K562 (cell line): ENCODE measurements around the gene DTNA.

Experiments used
- CBX2 ChIP-seq: fragments of 200-600 bp; sonication (generic); IDR thresholded peaks from one replicate; pipeline ENCODE4 v1.6.1; 2012; ENCODE audit warnings: mild to moderate bottlenecking, low read length, inconsistent platforms; ENCODE audit not compliant: insufficient read depth, poor library complexity, severe bottlenecking
- CBX3 ChIP-seq, 2 experiments: IDR thresholded peaks; 1 replicate in 1 of 2; 2 replicates in 1 of 2; pipeline ENCODE4 v1.6.1; 2012; ENCODE audit warnings: inconsistent platforms in 2 of 2, low read length in 2 of 2, borderline replicate concordance in 1 of 2, control low read depth in 1 of 2
- CEBPB ChIP-seq: fragments of 450-650 bp; IDR thresholded peaks from 2 replicates; pipeline ENCODE4 v1.6.1; 2016; ENCODE audit warnings: missing genetic modification characterization, missing compliant biosample characterization
- CTCF ChIP-seq, 3 experiments: IDR thresholded peaks in 2 of 3; conservative IDR thresholded peaks in 1 of 3; 2 replicates each; pipeline ENCODE4 v1.5.1; 2011 to 2012; ENCODE audit warnings: low read length in 3 of 3, mild to moderate bottlenecking in 3 of 3, control low read depth in 2 of 3, improper control_type of control experiment in 1 of 3, inconsistent platforms in 1 of 3, low read depth in 1 of 3, mixed read lengths in 1 of 3, moderate library complexity in 1 of 3; ENCODE audit not compliant: insufficient read depth in 2 of 3
- E2F5 ChIP-seq: sonication (generic); formaldehyde crosslinking; IDR thresholded peaks from 2 replicates; pipeline ENCODE4 v1.8.0; 2022; ENCODE audit warnings: mild to moderate bottlenecking, missing genetic modification reagents
- EGR1 ChIP-seq: fragments of 450-650 bp; conservative IDR thresholded peaks from 2 replicates; pipeline ENCODE4 v1.6.1; 2017; ENCODE audit warnings: mild to moderate bottlenecking
- FOS ChIP-seq: IDR thresholded peaks from 3 replicates; pipeline ENCODE4 v1.6.1; 2011; ENCODE audit not compliant: insufficient read length; ENCODE audit errors: extremely low read depth
- NR3C1 ChIP-seq: sonication (generic); formaldehyde crosslinking; IDR thresholded peaks from 2 replicates; pipeline ENCODE4 v1.8.1; 2022; ENCODE audit warnings: missing genetic modification reagents
- PHTF2 ChIP-seq: fragments of 250-450 bp; sonication (Bioruptor Pico); IDR thresholded peaks from 2 replicates; pipeline ENCODE4 v1.5.0; 2021; ENCODE audit warnings: mild to moderate bottlenecking
- PML ChIP-seq: IDR thresholded peaks from 2 replicates; pipeline ENCODE4 v1.6.1; 2012; ENCODE audit warnings: low read length, inconsistent platforms
- POLR2AphosphoS5 ChIP-seq: IDR thresholded peaks from 2 replicates; pipeline ENCODE4 v1.6.1; 2011; ENCODE audit warnings: mild to moderate bottlenecking, low read depth, low read length, moderate library complexity; ENCODE audit not compliant: control insufficient read depth, insufficient read depth
- ZFX ChIP-seq: sonication (generic); formaldehyde crosslinking; IDR thresholded peaks from 2 replicates; pipeline ENCODE4 v1.8.0; 2022; ENCODE audit warnings: mild to moderate bottlenecking, missing genetic modification reagents, moderate library complexity

- no peak for TF ChIP-seq NR3C1 (CRISPR knock-in tag)
- TF ChIP-seq CEBPB (tag): no peak
- TF ChIP-seq CTCF (IDR thresholded peaks at IDR 0.05 in 2 of 3, conservative IDR thresholded peaks at IDR 0.05 in 1 of 3; ENCODE audit: insufficient read depth in 2 of 3, low read depth in 1 of 3, low read length in 3 of 3): no peak
- no peak for TF ChIP-seq CBX2
- TF ChIP-seq CBX3 (IDR thresholded peaks at IDR 0.05; ENCODE audit: borderline replicate concordance in 1 of 2, low read length in 2 of 2): no peak
- TF ChIP-seq E2F5 (CRISPR knock-in tag): no peak
- no peak for TF ChIP-seq PML
- no peak for TF ChIP-seq FOS
- TF ChIP-seq PHTF2: no peak
- no peak for TF ChIP-seq EGR1
- TF ChIP-seq POLR2AphosphoS5: no peak
- no peak for TF ChIP-seq ZFX
Observed at GRCh38 chr18:34857320-34857719, 147.2 kb downstream of the DTNA start.
